Body of pancreas (tissue), 4 donors: ENCODE measurements around the gene NRARP.

ENCODE experiments used
- POLR2A ChIP-seq, 3 donors: fragments of 450-650 bp; IDR thresholded peaks; one replicate each; pipeline ENCODE4 v1.6.1; 2016; ENCODE audit warnings: antibody characterized with exemption in 3 of 3, mild to moderate bottlenecking in 2 of 3
- TF ChIP-seq, protein P1 (sequence below), 7 experiments: fragments of 450-650 bp in 4 of 7; fragments of 200-600 bp in 3 of 7; sonication (generic) in 3 of 7; IDR thresholded peaks; one replicate each; pipeline ENCODE4 v1.5.1; 2016 to 2019; ENCODE audit warnings: antibody characterized with exemption in 7 of 7

DNA sequence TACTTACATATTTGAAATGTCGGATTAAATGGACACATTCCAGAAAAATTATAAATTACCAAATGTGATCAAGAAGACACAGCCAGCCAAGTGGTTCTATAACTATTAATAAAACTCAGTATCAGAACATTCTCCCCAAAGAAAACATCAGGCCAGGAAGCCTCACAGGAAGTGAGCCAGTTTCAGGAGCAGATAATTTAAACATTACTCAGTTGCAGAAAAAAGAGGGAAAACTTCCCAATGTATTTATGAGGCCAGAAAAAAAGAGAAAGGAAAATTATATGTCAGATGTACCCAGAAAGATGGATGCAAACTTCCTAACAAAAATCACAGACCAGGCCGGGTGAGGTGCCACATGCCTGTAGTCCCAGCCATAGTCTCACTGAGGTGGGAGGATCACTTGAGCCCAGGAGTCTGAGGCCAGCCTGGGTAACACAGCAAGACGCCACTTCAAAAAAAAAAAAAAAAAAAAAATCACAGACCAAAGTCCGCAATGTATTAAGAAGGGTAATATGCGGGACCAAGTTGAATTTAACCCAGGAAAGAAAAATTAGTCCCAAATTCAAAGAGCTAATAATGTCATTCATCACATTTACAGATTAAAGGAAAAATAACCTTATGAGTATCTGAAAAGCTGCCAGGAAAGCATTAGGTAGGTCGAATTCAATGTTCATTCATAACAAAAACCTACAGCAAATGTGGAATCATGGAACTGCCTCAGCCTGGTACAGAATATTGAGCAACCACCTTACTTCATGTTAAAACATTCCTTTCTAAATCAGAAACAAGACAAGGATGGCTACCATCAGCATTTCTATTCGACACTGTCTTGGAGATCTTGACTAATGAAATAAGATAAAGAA lies 37.2 kb upstream of the NRARP start:
- TF ChIP-seq, protein P1, sequence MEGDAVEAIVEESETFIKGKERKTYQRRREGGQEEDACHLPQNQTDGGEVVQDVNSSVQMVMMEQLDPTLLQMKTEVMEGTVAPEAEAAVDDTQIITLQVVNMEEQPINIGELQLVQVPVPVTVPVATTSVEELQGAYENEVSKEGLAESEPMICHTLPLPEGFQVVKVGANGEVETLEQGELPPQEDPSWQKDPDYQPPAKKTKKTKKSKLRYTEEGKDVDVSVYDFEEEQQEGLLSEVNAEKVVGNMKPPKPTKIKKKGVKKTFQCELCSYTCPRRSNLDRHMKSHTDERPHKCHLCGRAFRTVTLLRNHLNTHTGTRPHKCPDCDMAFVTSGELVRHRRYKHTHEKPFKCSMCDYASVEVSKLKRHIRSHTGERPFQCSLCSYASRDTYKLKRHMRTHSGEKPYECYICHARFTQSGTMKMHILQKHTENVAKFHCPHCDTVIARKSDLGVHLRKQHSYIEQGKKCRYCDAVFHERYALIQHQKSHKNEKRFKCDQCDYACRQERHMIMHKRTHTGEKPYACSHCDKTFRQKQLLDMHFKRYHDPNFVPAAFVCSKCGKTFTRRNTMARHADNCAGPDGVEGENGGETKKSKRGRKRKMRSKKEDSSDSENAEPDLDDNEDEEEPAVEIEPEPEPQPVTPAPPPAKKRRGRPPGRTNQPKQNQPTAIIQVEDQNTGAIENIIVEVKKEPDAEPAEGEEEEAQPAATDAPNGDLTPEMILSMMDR (IDR thresholded peaks at IDR 0.05), result no peak
- TF ChIP-seq POLR2A (IDR thresholded peaks at IDR 0.05), result no peak
